CD4-positive, alpha-beta T cell treated with Interleukin-4 for 1 hour (primary cell): Measurements from ENCODE around the gene RALGPS1.
A peak's percentile ranks its signal among the peaks of the same experiment; 100 is the strongest.
"Not testable (repeated sequence)": the region's sequence is repeated elsewhere in the genome, so short reads cannot be mapped to it uniquely, and the experiment has no call there.

Source experiments
- DNase-seq, 2 donors: peaks; one replicate each; pipeline ENCODE4 v3.0.0-alpha.2; 2020 to 2022

RALGPS1 gene

DNA sequence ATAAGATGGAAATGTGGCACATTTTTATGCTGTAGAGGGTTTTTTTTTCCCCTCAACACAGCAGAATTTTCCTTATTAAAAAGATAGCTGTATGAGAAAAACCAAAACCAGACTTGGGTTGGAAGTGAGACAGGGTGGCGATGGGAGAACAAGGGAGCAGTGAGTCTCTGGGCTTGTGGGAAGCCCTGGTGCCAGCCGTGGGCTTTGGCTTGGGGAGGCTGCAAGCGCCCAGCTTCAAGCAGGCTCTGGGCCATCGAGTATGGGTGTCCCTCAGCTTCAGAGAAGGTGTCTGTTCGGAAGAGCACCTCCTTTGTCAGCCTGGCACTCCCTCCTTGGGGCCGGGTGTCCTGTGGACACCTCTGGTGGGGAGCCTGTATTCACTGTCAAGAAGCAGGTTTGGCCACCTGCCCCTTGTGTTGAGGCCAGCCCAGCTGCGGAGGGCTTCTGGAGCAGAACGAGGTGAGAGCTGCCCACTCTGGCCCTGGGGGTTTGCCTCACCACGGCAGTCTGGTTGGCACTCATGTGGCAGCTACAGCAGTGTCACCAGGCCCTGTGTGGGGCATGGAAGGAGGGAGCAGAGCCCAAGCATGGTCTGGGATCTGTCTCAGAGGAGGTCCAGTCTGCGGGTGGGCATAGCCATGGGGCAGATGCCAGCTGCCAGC, 245.5 kb downstream of the RALGPS1 start:
- peak in 1 of 2 donors; percentile 2 for DNase-seq

DNA sequence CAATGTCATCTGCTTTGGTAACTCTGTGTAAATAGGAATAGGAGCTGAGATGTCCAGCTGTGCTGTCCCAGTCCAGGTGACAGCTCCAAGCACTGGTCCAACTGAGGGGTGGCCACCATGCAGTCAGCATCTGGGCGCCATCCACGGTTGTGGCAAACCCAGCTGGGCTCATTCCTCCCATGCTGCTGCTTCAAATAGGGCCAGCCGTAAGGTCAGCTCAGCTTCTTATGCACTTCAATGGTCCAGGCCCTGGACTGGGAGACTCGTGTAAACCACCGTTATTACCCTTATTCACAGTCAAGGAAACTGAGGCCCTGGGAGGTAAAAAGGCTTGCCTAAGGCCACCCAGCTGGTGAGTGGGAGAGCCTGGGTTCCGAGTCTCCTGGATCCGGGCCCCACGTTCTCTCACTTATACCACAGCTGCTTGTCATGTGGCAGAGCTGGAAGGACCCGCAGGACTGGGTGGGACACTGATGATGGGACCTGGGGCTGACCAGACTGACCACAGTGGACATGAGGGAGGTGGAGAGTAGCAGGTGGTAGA, 246.6 kb downstream of the RALGPS1 start:
- peak in 1 of 2 donors; percentile 1 for DNase-seq

DNA sequence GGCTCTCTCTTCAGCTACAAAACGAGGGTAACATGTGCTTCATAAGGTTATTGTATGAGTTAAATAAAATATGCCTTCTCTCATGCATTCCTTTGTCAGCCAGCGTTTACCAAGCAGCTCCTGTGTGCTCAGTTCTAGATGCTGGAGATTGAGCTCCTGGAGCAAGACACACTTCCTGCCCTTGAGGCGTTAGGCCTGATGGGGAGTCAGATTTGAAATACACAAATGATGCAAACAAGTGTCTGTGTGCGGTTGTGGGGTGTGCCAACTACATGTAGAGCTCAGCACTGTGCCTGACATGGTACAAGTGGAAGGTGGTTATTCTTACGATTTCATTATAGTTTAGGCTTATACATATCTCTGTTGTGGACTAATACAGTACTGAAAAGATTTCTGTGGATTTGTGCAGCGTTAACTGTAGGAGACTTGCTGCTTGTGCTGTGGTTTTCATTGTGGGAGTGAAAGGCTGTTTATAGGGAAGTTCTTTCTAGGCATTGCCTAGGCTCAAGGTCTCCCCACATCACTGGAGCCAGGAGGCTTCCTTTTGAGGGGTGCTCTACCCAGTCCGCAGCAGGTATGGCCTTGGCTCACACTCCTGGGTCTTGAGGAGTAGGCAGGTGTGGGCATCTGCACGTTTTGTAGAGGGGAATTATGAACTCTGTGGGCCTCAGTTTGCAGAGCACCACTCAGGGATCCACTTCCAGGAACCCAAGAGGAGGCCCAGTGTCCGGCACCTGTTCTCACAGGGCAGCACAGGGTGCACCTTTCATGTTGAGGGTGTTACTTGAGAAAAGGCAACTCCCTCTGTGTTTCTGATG, 247.7 kb downstream of the RALGPS1 start:
- DNase-seq = peak in 1 of 2 donors; percentile 6

DNA sequence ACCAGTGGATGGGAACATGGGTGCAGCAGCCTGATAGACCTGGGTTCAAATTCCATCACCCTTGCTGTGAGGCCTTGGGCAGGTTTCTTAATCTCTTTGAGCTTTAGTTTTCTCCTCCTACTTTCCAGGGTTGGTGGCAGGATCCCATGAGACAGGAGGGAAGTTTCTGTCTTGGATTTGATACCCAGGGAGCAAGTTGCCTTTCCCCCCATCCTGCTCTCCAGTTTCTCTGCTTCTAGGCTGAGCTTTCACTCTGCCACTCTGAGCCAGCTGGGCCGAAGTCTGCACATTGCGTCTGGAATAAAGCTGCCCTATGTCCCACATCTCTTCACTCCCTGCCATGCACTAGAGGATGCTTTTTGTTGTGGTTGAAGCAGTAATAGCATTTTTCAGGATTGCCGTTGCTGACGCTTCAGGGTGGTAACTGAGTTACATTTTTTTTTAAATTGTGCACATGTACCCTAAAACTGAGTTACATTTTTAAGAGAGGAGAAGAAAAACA, 248.3 kb downstream of the RALGPS1 start:
- peak in 1 of 2 donors; percentile 4 for DNase-seq

DNA sequence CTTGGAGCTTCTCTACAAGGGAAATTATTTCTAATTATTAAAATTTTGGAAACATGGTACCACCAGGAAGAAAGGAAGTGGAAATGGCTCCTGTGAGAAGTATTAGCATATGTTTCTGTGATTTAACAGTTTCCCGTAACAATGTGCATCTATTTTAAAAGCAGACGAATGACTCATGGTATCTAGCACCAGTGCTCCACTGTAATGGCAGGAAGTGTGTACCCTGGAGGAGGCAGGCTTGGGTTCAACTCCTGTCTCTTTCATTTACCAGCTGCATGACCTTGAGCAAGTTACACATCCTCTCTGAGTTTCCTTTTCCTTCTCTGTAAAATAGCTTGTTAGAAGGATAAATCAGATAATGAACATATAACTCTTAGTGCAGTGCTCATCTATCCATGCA, 248.8 kb downstream of the RALGPS1 start:
- DNase-seq = peak in 1 of 2 donors; percentile 6

DNA sequence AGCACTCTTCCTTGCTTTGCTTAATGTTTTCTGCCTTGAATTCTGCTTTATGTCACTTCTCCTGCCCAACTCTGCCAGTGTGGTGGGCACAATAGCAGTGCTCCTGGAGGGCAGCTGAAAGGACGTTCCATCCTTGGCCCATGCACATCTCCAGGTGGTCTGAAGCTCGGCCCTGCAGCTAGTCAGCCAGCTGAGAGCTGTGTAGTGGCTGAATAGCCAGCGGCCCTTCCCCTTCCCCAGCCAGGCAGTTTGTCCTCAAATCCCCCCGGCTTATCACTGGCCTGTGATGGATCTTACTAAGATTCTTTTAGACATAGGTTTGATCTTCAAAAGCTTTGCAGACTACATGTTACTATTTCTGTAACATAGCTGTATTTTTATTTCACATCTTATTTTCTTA, 250.5 kb downstream of the RALGPS1 start:
- DNase-seq = peak in 1 of 2 donors; percentile 7

DNA sequence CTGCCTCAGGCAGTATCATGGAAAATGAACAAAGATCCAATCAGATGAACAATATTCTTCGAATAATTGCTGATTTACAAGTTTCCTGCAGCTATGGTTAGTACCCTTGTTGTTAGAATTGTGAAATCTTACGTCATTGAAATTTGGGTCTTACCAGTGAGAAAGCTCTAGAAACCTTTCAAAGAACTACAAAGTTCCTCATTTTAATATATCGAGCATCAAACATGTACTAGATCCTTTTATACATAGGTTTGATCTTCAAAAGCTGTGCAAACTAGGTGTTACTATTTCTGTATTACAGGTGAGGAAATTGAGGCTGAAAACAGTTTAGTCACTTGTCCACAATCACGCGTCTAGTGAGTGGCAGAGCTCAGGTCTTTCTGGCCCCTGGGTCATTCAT, 251.5 kb downstream of the RALGPS1 start:
- no peak for DNase-seq

DNA sequence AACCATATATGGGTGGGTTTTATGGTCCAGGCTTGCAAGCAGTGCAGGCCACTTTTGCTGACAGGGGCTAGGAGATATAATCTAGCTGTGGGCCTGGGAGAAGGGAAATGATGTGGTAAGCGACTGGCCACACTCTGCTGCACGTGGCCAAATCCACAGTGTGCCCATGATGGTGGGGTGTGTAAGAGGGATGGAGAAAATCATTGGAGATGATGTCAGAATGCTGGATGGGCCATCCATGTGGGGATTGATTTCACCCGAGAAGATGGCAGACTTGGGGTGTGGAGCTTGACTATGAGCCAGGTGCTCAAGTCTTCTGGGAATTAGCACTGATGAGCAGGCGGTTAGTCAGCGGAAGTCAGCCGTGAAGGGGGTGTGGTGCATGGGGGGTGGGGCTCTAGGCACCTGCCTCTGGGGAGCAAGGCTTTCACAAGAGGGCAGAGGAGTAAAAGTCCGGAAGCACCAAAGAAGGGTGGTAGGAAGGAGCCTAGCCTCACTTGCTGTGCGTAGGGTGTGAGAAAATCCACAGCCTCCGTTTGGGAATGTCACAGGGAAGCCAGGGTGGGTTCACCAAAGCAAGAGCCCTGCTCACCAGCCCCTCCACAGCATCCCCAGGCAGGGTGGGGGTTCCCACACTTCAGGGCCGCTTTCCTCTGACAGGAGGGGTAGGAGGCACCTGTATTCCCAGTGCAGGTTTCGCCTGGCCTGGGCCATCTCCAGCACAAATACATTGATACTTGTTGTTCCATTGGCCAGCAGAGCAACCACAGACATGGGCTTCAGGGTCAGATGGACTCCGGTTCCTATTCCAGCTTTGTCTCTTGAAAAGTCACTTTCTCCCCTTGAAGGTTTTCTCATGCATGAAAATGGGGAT, 252.3 kb downstream of the RALGPS1 start:
- DNase-seq = peak in 1 of 2 donors; percentile 74

DNA sequence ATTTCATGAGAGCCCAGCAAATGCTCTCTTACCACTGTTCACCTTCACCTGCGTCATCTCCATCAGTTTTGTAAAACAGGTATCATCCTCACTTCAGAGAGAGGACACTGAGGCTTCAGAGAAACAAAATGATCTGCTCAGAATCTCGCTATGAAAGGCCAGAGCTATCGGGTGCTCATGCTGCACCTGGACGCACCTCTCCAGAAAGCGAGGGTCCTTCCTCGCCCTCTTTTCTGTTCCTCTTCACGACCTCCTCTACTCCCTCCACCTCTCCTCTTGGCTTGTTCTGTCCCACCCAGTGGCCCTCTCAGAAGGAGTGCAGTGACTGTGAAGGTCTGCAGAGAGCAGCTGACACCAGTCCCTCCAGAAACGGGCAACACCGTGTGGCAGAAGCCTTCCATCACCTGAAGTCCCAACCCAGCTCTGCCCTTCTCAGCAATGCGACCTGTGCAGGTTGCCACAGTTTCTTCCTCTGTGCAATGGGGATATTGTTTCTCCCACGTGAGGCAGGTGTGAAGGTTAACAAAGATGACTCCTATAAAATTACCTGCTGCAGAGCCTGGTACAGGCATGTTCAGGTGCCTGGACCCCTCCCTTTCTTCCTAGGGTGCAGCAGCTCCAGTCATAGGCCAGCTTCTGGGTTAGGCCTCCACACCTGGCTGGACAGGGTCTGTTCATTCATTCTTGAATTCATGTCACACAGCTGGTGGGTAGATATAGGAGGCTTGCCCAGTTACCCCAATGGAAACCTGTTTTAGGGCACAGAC, 253.2 kb downstream of the RALGPS1 start:
- no peak for DNase-seq

DNA sequence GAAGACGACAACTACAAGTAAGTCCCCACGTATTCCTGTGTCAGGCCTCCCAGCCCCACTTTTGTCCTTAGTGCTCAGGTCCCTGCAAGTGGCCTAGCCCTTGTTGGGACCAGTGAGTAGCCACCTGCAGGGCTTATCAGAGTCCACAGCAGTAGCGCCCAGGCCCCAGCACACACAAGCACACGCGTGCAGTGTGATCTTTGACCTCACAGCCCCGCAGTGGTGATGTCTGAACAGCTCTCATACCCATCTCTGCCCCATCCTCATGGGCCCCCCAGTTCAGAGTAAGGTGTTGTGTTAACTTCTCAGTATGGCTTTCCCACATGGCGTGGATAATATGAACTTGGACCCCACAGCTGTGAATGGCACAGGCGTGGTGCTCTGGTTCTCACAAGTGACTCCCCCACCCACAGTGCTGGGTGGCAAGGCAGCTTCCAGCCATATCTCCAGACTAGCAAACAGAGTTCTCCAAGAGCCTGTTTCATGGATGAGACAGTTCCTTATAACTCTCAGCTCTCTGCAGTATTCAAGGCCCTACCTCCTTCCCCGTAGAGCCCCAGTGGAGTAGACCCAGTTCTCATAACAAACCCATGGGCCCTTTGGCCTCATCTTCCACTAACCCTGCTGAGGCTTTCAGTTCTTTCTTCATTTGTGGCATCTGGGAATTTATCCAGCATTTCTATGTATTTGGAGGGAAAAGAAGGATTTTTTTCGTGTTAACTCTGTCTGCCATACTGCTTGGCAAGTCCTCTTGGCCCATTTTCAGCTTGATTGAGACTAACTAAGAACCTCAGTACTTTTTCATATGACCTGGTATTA, 254.4 kb downstream of the RALGPS1 start:
- DNase-seq = no peak

DNA sequence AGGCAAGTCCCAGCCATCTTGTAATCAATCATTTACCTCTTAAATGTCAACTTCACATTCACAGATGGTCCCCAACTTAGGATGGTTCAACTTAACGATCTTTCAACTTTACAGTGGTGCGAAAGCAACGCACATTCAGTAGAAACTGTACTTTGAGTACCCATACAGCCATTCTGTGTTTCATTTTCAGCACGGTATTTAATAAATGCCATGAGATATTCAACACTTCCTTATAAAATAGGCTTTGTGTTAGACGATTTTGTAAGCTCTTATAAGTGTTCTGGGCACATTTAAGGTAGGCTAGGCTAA, 254.9 kb downstream of the RALGPS1 start:
- DNase-seq = no peak

DNA sequence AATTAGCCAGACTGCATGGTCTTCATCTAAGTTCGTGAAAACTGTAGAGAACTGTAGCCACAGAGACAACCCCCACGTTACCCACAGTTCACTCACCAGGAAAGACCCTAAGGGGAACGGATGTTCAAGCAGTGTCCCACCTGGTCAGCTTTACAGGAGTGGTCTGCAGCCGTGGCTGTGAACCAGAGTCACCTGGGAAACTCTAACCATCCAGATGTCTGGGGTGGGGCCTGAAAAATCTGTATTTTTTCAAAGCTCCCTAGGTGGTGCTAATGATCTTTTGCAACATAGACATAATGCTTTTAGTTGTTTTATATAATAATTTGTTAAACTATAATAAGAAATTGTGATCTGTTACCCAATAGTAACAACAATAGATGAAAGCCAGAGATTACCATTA, 255.5 kb downstream of the RALGPS1 start:
- no peak for DNase-seq

DNA sequence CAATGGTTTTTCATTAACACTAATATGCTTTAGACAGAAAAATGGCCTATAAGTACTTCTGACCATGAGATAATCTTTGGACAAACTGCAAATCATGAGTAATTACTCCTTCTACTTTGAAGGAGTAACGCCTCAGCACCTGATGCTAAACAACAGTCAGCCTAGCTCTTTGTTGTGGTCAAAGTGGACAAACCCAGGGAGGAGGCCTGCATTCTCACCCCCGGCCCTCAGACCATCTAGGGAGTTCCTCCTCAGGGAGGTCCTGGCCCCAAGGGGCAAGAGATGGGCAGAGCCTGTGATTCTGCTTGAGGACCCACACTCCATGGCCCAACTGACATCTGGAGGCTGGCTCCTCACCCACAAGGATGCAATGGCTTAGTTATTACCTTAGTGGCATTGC, 256.1 kb downstream of the RALGPS1 start:
- DNase-seq = no peak

DNA sequence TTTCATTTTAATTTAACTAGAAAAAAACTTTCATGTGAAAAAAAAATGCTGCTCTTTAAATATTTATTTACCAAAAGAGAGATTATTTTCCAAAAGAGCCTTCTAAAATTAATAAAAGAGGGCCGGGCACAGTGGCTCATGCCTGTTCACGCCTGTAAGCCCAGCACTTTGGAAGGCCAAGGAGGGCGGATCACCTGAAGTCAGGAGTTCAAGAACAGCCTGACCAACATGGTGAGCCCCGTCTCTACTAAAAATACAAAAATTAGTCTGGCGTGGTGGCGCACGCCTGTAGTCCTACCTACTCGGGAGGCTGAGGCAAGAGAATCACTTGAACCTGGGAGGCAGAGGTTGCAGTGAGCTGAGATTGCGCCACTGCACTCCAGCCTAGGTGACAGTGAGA, 256.8 kb downstream of the RALGPS1 start:
- not testable (repeated sequence) for DNase-seq

DNA sequence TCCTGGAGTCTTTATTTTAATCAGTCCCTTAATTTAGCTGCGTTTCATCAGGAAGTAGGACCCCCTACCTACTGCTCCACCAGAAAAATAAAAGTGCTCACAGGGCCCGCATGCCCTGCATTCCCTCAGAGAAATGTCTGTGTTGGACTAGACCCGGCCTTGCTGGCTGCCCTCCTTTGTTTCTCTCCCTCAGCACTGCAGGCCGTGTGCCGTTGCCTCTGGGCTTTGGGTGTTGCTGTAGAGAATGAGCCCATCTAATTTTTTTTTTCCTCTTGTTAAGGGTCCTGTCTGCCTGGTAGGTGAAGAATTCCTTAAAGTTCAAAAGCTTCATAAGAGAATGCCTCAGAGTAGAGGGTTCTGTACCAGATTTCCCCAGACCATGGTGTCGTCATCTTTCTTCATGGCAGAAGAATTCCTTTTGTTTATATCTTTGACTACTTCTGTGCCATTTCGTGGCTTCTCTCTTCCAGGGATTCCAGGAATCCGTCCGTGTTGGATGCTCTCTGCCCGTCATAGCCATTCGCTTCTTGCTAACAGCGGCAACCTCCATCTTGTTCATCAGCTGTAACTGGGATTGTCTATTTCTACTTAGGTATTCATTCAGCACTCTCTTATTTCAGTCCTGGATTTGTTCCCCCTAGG, 257.6 kb downstream of the RALGPS1 start:
- peak in 1 of 2 donors; percentile 2 for DNase-seq

DNA sequence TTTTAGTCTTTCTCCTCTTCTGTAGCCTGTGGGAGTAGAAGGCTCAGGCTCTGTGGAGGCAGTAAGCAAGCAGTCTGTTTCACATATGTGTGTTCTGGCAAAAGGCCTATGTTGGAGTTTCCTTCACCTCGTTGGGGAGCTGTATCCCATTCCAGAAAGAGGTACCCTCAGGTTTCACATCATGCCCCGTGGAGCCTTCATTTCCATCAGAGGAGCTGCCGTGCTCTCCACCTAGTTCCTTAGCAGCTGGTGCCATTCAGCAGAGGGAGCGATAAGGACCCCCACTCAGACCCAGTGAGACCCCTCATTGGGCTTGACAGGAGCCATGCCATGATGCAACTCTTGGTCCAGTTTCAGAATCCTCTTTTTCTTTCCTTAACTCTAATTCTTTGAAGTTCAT, 258.5 kb downstream of the RALGPS1 start:
- no peak for DNase-seq

DNA sequence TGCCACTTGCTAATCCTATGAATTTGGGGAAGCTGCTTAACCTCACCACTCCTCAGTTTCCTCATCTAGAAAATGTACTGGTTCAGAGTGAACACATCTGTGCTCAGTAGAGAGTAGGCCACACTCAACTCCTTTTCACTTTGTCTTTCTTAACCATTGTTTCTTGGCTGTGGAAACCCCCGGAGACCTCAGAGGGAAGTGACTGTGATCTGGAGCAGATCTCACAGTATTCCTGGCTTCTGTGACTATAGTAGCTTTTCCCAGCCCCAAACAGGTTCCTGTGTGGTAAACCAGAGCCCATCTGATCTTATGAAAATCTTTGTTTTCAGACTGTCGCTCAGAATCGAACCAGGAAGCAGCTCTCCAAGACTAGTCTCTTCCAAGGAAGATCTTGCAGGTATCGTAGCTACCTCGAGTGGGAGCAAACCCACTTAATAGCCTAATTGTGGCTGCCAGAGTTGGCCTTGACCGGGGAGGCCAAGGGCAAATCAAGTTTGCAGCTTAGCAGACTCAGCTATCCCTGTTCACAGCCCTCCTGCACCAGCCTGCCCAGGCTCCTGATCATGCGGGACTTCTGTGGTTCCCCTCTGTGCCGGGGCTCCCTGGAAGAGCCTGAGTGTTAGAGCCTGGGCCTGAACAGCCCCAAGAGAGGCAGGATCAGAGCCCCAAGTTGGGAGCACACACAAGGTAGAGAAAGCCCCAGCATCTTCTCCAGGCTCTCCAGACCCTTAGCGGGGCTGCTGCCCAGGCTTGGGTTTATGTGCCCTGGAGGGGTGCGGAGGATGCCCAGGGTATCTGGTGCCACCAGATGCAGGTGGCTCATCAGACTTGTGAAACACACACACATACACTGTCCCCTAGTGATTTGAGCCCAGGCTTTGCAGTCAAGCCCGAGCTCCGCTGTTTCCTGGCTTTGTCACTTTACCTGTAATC, 260.1 kb downstream of the RALGPS1 start:
- DNase-seq = peak in 1 of 2 donors; percentile 4

DNA sequence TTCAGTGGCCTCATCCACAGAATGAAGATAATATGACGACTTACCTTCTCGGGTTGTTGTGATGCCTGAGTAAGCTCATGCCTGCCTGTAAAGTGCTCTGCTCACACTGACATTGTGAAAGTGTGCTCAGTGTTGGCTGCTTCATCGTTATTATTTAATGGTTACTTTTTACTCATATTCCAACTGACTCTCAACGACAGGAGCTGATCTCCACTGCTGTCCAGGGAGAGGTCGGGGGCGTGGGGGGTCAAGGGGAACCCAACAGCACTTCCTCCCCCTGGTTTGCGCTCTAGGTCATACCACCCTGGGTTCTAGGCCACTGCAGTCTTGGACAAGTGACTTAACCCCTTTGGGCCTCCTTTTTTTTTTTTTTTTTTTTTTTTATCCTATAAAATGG, 260.7 kb downstream of the RALGPS1 start:
- DNase-seq = no peak

DNA sequence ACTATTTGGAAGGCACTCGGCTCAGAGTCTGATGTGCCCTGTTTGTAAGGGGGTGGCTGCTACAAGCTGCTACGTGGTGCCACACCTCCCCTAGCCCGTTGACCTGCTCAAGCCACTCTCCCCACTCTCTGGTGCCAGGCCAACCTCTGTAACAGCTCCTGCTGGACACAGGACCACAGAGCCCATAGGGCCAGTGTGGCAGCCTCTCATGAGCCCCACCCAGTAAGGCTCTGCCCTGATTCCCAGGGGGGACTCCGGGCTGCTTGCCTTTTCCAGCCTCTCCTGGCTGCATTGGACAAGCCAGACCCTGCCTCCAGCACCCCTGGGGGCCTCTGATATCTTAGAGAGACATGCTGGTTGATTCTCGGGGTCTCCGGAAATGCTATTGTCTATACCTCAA, 261.2 kb downstream of the RALGPS1 start:
- DNase-seq = no peak

DNA sequence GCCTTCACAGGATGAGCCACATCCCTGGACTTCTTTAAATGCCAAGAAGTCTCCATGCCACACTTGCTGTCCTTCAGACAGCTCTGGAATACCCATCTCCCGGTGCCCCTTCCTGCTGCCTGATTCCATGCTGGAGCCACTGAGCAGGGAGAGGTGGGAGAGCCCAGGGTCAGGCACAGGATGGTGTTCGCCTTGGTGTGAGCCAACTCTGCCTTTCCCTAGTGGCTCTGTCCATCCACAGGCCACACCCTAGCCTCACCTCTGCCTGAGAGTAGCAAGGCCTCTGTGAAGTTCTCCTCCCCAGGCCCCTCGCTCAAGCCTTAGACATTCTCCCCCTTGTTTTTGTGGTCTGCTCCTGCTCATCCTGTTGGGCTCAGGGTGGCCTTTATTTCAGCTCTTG, 262.0 kb downstream of the RALGPS1 start:
- DNase-seq = no peak
